Epithelial cell of esophagus (primary cell): ENCODE data around the gene TMEM196.

Source experiments
- DNase-seq: peaks from one replicate; pipeline ENCODE4 v3.0.0; 2010; ENCODE audit warnings: low read depth
- H3K4me3 ChIP-seq: 2 replicates; pipeline ENCODE4 v1.5.1; 2011; ENCODE audit warnings: mild to moderate bottlenecking, low read length, control low read depth
- CTCF ChIP-seq: IDR thresholded peaks from 2 replicates; pipeline ENCODE4 v1.5.1; 2011; ENCODE audit warnings: low read depth, mild to moderate bottlenecking, low read length, control low read depth, inconsistent platforms; ENCODE audit not compliant: insufficient read depth; ENCODE audit errors: missing control alignments

Gene TMEM196

GRCh38 chr7:19772841-19773760, at the start of gene TMEM196:
TMEM196 (minus strand) TSS chr7:19773617; CDS start chr7:19772696, 921 bp downstream.
- TF ChIP-seq CTCF = no peak
- H3K4me3 ChIP-seq = peak within 1 kb of the TSS; percentile 31
- DNase-seq = peak; percentile 61

- no peak for DNase-seq
Observed at GRCh38 chr7:19816128-19816527, 42.7 kb upstream of the TMEM196 start.

GRCh38 chr7:19815546-19815945, 42.1 kb upstream of the TMEM196 start:
- DNase-seq = no peak
- no peak for TF ChIP-seq CTCF

More at GRCh38 chr7:19816128-19816527, 42.7 kb upstream of the TMEM196 start:
- H3K4me3 ChIP-seq = no peak overlapping the region
- no peak for TF ChIP-seq CTCF

GRCh38 chr7:19814776-19815175, 41.4 kb upstream of the TMEM196 start:
- TF ChIP-seq CTCF = no peak
- DNase-seq = no peak
- H3K4me3 ChIP-seq = no peak overlapping the region

More at GRCh38 chr7:19815546-19815945, 42.1 kb upstream of the TMEM196 start:
- H3K4me3 ChIP-seq = no peak overlapping the region

- DNase-seq = no peak
- no peak for TF ChIP-seq CTCF
- H3K4me3 ChIP-seq = no peak overlapping the region
Observed at GRCh38 chr7:19811386-19811785, 38.0 kb upstream of the TMEM196 start.

- H3K4me3 ChIP-seq = no peak overlapping the region
- DNase-seq = peak; percentile 34
- no peak for TF ChIP-seq CTCF
Observed at GRCh38 chr7:19798986-19799385, 25.6 kb upstream of the TMEM196 start.

GRCh38 chr7:19783541-19783940, 10.1 kb upstream of the TMEM196 start:
- DNase-seq = no peak
- TF ChIP-seq CTCF = no peak
- no peak overlapping the region for H3K4me3 ChIP-seq
